GM06990 (cell line): ENCODE data around the gene TEAD1.

Experiments used
- DNase-seq: peaks from one replicate; pipeline ENCODE4 v3.0.0-alpha.2; 2011; ENCODE audit not compliant: insufficient read length; ENCODE audit errors: extremely low read depth
- H3K27me3 ChIP-seq: replicated peaks from 2 replicates; pipeline ENCODE4 v1.6.0; 2011; ENCODE audit warnings: low read length; ENCODE audit not compliant: control insufficient read depth, insufficient read depth
- H3K36me3 ChIP-seq: 2 replicates; pipeline ENCODE4 v1.5.1; 2011; ENCODE audit warnings: low read length; ENCODE audit not compliant: control insufficient read depth, insufficient read depth
- H3K4me3 ChIP-seq: replicated peaks from 2 replicates; pipeline ENCODE4 v1.5.1; 2011; ENCODE audit warnings: low read depth, mild to moderate bottlenecking, control low read depth, low read length
- CTCF ChIP-seq: IDR thresholded peaks from 2 replicates; pipeline ENCODE4 v1.5.1; 2011; ENCODE audit warnings: low read length, control low read depth, mild to moderate bottlenecking, inconsistent platforms; ENCODE audit not compliant: insufficient read depth, poor library complexity, severe bottlenecking

The TEAD1 gene

GRCh38 chr11:12792018-12792417 lies 117.8 kb downstream of the TEAD1 start:
- TF ChIP-seq CTCF: no peak

GRCh38 chr11:12792590-12792989 lies 118.4 kb downstream of the TEAD1 start:
- no peak for TF ChIP-seq CTCF
- Histone ChIP-seq H3K4me3 (no peak overlapping the region), H3K27me3 (no peaks in the 10 kb centered on the region; the same call in 1 of the 2 replicates), H3K36me3 (no peaks in the 10 kb centered on the region)
- no peak for DNase-seq

More at GRCh38 chr11:12792018-12792417, 117.8 kb downstream of the TEAD1 start:
- no peaks in the 10 kb centered on the region; the same call in 1 of the 2 replicates for H3K27me3 ChIP-seq
- H3K36me3 ChIP-seq: no peaks in the 10 kb centered on the region
- no peak overlapping the region for H3K4me3 ChIP-seq
- no peak for DNase-seq

- no peak for TF ChIP-seq CTCF
- Histone ChIP-seq H3K36me3 (no peaks in the 10 kb centered on the region), H3K27me3 (no peaks in the 10 kb centered on the region; the same call in 1 of the 2 replicates), H3K4me3 (no peak overlapping the region)
- no peak for DNase-seq
Measured at GRCh38 chr11:12793065-12793464, 118.8 kb downstream of the TEAD1 start.

GRCh38 chr11:12793506-12793905 lies 119.3 kb downstream of the TEAD1 start:
- TF ChIP-seq CTCF: no peak
- H3K4me3 ChIP-seq: no peak overlapping the region
- no peaks in the 10 kb centered on the region for H3K36me3 ChIP-seq

GRCh38 chr11:12794576-12795230 lies 120.5 kb downstream of the TEAD1 start:
- Histone ChIP-seq H3K27me3 (no peaks in the 10 kb centered on the region; the same call in 1 of the 2 replicates), H3K4me3 (no peak overlapping the region), H3K36me3 (no peaks in the 10 kb centered on the region)
- TF ChIP-seq CTCF: no peak
- no peak for DNase-seq

More at GRCh38 chr11:12793506-12793905, 119.3 kb downstream of the TEAD1 start:
- H3K27me3 ChIP-seq: no peaks in the 10 kb centered on the region; the same call in 1 of the 2 replicates
- no peak for DNase-seq
